ENCODE measurements around the gene NR3C1. TPM values are rescaled to one million over a fixed set of nuclear protein-coding genes. Genes with fewer than 3 reads are reported as not detected.

The NR3C1 gene
- total and polyA plus RNA-seq, 9 donors: 39.8 to 73.7 (median 58.8) TPM

DNA sequence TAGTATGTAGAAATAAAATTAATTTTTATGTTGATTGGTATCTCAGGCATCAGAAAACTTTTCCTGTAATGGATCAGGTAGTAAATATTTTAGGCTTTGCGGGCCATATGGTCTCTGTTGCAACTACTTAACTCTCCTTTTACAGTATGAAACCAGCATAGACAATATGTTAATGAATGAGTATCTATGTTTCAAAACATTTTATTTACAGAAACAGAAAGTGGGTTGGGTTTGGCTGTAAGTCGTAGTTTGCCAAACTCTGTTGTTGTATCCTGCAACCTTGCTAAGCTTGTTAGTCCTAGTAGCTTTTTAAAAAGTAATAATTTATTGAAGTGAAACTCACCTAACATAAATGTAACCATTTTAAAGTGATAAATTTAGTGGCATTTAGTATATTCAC is 132.1 kb downstream of the NR3C1 start:
- Histone ChIP-seq H3K9me3 (replicated peaks; ENCODE audit: control insufficient read depth, low read depth, low read length) (peaks cover 15% of the 10 kb centered on the region), H3K27me3 (ENCODE audit: control insufficient read depth, insufficient read depth, low read length) (no peaks in the 10 kb centered on the region), H3K27ac (ENCODE audit: low read length) (no peak overlapping the region), H3K4me3 (ENCODE audit: low read length) (no peak overlapping the region), H3K4me1 (ENCODE audit: control insufficient read depth, insufficient read depth, low read length) (no peaks in the 10 kb centered on the region), H3K36me3 (ENCODE audit: control insufficient read depth, insufficient read depth, low read length) (no peaks in the 10 kb centered on the region)
- DNase-seq: no peak
- WGBS (ENCODE audit: insufficient coverage): no CpG with 5 or more reads among the region's 2 CpGs

DNA sequence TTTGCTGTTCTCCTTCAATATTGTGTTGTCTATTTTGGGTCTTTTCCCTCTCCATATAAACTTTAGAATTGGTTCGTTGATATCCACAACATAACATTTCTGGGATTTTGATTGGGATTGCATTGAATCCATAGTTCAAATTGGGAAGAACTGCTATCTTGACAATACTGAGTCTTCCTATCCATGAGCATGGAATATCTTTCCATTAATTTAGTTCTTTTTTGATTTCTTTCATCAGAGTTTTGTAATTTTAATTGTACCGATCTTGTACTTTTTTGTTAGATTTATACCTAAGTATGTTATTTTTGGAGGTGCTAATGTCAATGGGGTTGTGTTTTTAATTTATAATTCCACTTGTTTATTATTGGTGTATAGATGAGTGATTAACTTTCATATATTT is 135.1 kb downstream of the NR3C1 start:
- Histone ChIP-seq H3K4me3 (ENCODE audit: low read length) (no peak overlapping the region), H3K36me3 (ENCODE audit: control insufficient read depth, insufficient read depth, low read length) (no peaks in the 10 kb centered on the region), H3K4me1 (ENCODE audit: control insufficient read depth, insufficient read depth, low read length) (no peaks in the 10 kb centered on the region), H3K27me3 (ENCODE audit: control insufficient read depth, insufficient read depth, low read length) (no peaks in the 10 kb centered on the region), H3K27ac (ENCODE audit: low read length) (no peak overlapping the region), H3K9me3 (replicated peaks; ENCODE audit: control insufficient read depth, low read depth, low read length) (peaks cover 15% of the 10 kb centered on the region)
- WGBS (ENCODE audit: insufficient coverage): no CpG with 5 or more reads among the region's 2 CpGs
- DNase-seq: no peak

DNA sequence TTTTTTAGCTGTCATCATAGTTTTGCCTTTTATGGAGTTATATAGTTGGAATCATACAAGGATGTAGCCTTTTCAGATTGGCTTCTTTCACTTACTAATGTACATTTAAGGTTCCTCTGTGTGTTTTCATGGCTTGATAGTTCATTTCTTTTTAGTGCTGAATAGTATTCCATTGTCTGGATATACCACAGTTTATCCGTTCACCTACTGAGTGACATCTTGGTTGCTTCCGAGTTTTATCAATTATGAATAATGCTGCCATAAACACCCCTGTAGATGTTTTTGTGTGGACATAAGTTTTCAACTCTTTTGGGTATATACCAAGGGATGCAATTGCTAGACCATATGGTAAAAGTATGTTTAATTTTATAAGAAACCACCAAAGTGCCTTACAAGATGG is 136.3 kb downstream of the NR3C1 start:
- Histone ChIP-seq H3K4me3 (ENCODE audit: low read length) (no peak overlapping the region), H3K9me3 (replicated peaks; ENCODE audit: control insufficient read depth, low read depth, low read length) (peaks cover 15% of the 10 kb centered on the region), H3K4me1 (ENCODE audit: control insufficient read depth, insufficient read depth, low read length) (no peaks in the 10 kb centered on the region), H3K27ac (ENCODE audit: low read length) (no peak overlapping the region), H3K36me3 (ENCODE audit: control insufficient read depth, insufficient read depth, low read length) (no peaks in the 10 kb centered on the region), H3K27me3 (ENCODE audit: control insufficient read depth, insufficient read depth, low read length) (no peaks in the 10 kb centered on the region)
- no CpG with 5 or more reads among the region's 2 CpGs for WGBS (ENCODE audit: insufficient coverage)
- no peak for DNase-seq

DNA sequence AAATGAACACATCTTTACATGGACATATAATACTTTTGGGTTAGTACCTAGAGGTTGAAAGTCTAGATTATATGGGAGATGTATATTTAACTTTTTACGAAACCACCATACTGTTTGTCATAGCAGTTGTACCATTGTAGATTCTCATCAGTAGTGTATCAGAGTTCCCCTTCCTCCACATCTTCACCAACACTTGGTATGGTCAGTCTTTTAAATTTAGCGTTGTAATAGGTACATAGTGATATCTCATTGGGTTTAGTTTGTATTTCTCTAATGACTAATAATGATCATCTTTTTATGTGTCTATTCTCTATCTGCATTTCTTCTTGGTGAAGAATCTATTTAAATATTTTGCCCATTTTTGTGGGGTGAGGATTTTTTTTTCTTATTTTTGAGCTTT is 137.5 kb downstream of the NR3C1 start:
- no peak for DNase-seq
- no CpG with 5 or more reads among the region's 2 CpGs for WGBS (ENCODE audit: insufficient coverage)
- no peak overlapping the region for H3K4me3 ChIP-seq (ENCODE audit: low read length)
- no peaks in the 10 kb centered on the region for H3K4me1 ChIP-seq (ENCODE audit: control insufficient read depth, insufficient read depth, low read length)
- no peaks in the 10 kb centered on the region for H3K27me3 ChIP-seq (ENCODE audit: control insufficient read depth, insufficient read depth, low read length)
- peaks cover 15% of the 10 kb centered on the region for H3K9me3 ChIP-seq (replicated peaks; ENCODE audit: control insufficient read depth, low read depth, low read length)
- no peak overlapping the region for H3K27ac ChIP-seq (ENCODE audit: low read length)
- no peaks in the 10 kb centered on the region for H3K36me3 ChIP-seq (ENCODE audit: control insufficient read depth, insufficient read depth, low read length)

DNA sequence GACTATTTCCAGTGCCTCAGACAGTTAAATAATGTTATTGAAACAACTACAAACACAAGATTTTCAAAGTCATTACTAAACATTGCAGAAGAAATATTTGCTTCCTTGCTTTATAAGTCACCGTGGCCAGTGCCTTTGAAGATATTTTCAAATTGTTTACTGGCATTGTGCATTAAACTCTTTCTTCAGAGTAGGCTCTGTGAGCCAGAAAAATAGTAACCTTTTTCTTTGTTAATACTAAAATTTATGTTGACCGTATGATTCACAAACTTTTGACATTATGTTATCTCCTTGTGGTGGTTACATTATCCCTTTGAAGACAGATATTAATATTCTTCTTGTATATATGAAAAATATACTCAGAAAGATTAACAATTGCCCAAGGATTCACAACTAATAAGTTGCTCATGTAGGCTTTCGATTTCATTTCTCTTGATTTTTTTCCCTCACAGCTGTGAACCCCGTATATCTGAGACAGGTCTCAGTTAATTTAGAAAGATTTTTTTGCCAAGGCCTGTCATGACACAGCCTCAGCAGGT is 140.1 kb downstream of the NR3C1 start:
- Histone ChIP-seq H3K36me3 (ENCODE audit: control insufficient read depth, insufficient read depth, low read length) (no peaks in the 10 kb centered on the region), H3K4me1 (ENCODE audit: control insufficient read depth, insufficient read depth, low read length) (no peaks in the 10 kb centered on the region), H3K27me3 (ENCODE audit: control insufficient read depth, insufficient read depth, low read length) (no peaks in the 10 kb centered on the region), H3K27ac (ENCODE audit: low read length) (no peak overlapping the region), H3K4me3 (ENCODE audit: low read length) (no peak overlapping the region), H3K9me3 (replicated peaks; ENCODE audit: control insufficient read depth, low read depth, low read length) (peaks cover 10% of the 10 kb centered on the region)
- no peak for DNase-seq
- WGBS (ENCODE audit: insufficient coverage): no CpG with 5 or more reads among the region's 4 CpGs

DNA sequence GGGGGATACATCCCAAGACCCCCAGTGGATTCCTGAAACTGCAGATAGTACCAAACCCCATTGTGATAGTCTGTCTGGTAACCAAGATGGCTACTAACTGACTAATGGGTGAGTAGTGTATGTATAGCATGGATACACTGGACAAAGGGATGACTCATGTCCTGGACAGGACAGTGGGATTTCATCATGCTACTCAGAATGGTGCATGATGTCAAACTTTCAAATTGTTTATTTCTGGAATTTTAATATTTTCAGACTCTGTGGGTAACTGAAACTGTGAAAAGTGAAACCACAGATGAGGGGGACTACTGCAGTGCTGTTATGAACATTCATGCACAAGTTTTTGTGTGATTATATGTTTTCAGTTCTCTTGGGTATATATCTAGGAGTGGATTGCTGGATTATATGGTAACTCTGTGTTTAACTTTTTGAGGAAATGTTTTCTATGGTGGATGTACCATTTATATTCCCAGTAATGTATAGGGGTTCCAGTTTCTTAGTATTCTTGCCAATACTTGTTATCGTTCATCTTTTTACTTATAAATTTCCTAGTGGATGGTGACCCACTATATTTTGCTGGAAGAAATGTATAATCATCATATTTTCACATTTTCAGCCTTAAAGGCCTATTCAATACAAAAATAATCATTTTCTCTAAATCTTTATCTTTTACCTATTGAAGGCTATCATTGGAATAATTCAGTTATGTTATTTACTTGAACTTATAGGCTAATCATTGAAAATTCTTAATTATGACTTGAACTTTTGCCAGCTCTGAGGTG is 140.9 kb downstream of the NR3C1 start:
- peaks cover 8% of the 10 kb centered on the region for H3K9me3 ChIP-seq (replicated peaks; ENCODE audit: control insufficient read depth, low read depth, low read length)

DNA sequence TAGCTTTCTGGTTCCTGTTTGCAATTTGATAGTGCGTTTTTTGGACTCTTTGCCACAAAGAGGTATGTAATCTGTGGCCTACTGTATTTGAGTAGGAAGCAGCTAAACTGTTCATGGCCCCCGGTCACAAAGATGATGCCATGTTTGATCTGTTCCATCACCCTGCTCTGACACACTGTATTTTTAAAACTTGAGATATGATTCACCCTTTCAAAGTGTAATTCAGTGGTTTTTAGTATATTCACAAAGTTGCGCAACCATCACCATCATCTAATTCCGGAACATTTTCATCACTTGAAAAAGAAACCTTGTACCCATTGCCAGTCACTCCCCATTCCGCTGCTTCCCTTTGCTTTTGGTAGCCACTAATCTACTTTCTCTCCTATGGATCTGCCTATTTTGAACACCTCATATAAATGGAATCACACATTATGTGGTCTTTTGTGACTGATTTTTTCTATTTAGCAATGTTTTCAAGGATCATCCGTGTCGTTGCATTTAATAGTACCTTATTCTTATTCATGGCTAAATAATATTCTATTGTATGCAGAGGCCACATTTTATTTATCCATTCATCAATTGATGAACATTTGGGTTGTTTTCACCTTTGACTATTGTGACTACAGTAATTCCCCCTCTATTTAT is 141.6 kb downstream of the NR3C1 start:
- no peaks in the 10 kb centered on the region for H3K27me3 ChIP-seq (ENCODE audit: control insufficient read depth, insufficient read depth, low read length)
- H3K4me1 ChIP-seq (ENCODE audit: control insufficient read depth, insufficient read depth, low read length): no peaks in the 10 kb centered on the region
- no peak overlapping the region for H3K4me3 ChIP-seq (ENCODE audit: low read length)
- H3K27ac ChIP-seq (ENCODE audit: low read length): no peak overlapping the region
- H3K9me3 ChIP-seq (replicated peaks; ENCODE audit: control insufficient read depth, low read depth, low read length): peaks cover 2% of the 10 kb centered on the region
- DNase-seq: no peak
- no peaks in the 10 kb centered on the region for H3K36me3 ChIP-seq (ENCODE audit: control insufficient read depth, insufficient read depth, low read length)
- 80% methylated on average over 1 of the region's 7 CpGs for WGBS (ENCODE audit: insufficient coverage)

More for the DNA sequence above, 140.9 kb downstream of the NR3C1 start:
- no peak overlapping the region for H3K27ac ChIP-seq (ENCODE audit: low read length)
- H3K4me1 ChIP-seq (ENCODE audit: control insufficient read depth, insufficient read depth, low read length): no peaks in the 10 kb centered on the region
- DNase-seq: no peak
- no peak overlapping the region for H3K4me3 ChIP-seq (ENCODE audit: low read length)
- no peaks in the 10 kb centered on the region for H3K27me3 ChIP-seq (ENCODE audit: control insufficient read depth, insufficient read depth, low read length)
- no peaks in the 10 kb centered on the region for H3K36me3 ChIP-seq (ENCODE audit: control insufficient read depth, insufficient read depth, low read length)
- no CpG with 5 or more reads among the region's 1 CpG for WGBS (ENCODE audit: insufficient coverage)

DNA sequence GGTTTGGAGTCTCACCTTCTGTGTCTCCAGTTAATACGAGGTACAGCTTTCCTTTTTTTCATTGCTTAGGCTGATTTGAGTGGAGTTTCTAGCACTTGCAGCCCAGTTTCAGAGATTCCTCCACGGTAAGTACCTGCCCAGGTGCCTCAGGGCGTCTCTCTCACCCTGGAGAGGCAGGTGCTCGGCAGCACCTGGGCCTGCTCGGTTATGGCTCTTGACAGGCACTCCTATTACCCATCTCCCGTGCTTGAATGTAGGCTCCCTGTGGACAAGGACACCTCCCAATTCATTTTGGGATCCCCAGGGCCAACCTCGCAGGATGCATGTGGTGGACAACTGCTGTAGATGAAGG is 144.3 kb downstream of the NR3C1 start:
- no peak overlapping the region for H3K27ac ChIP-seq (ENCODE audit: low read length)
- 89% methylated on average over 1 of the region's 7 CpGs for WGBS (ENCODE audit: insufficient coverage)
- H3K4me3 ChIP-seq (ENCODE audit: low read length): no peak overlapping the region
- no peaks in the 10 kb centered on the region for H3K36me3 ChIP-seq (ENCODE audit: control insufficient read depth, insufficient read depth, low read length)
- no peaks in the 10 kb centered on the region for H3K9me3 ChIP-seq (replicated peaks; ENCODE audit: control insufficient read depth, low read depth, low read length)
- H3K4me1 ChIP-seq (ENCODE audit: control insufficient read depth, insufficient read depth, low read length): no peaks in the 10 kb centered on the region
- DNase-seq: no peak
- H3K27me3 ChIP-seq (ENCODE audit: control insufficient read depth, insufficient read depth, low read length): no peaks in the 10 kb centered on the region

DNA sequence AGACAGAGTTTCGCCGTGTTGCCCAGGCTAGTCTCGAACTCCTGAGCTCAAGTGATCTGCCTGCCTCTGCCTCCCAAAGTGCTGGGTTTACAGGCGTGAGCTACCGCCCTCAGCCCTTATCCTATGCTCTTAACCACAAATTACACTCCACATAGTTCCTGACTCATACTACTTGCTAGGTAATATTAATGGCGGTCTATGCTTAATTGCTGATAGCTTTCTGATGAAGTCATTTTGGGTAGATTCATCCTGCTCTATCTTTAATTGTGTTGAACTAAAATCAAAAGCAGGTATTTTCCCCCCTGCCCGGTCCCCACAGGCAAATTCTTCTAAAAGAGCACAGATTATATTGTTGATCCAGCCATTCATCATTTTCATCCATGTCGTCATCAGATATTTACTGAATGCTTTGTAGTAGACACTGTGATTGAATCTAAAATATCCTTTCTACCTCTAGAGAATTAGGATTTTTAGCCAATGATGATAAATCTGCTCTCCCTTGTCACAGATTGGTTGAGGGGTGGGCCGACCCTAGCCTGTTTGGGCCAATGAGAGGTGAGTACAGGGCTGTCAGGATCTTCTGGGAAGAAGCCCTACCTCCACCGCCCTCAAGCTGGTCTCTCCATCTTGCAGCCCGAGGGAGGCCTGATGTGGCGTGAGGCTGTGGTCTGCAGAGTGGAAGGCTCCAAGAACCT is 144.8 kb downstream of the NR3C1 start:
- no peaks in the 10 kb centered on the region for H3K36me3 ChIP-seq (ENCODE audit: control insufficient read depth, insufficient read depth, low read length)
- H3K9me3 ChIP-seq (replicated peaks; ENCODE audit: control insufficient read depth, low read depth, low read length): no peaks in the 10 kb centered on the region
- no peak for DNase-seq
- H3K4me1 ChIP-seq (ENCODE audit: control insufficient read depth, insufficient read depth, low read length): no peaks in the 10 kb centered on the region
- no peak overlapping the region for H3K27ac ChIP-seq (ENCODE audit: low read length)
- H3K4me3 ChIP-seq (ENCODE audit: low read length): no peak overlapping the region
- 100% methylated on average over 3 of the region's 12 CpGs for WGBS (ENCODE audit: insufficient coverage)
- no peaks in the 10 kb centered on the region for H3K27me3 ChIP-seq (ENCODE audit: control insufficient read depth, insufficient read depth, low read length)

DNA sequence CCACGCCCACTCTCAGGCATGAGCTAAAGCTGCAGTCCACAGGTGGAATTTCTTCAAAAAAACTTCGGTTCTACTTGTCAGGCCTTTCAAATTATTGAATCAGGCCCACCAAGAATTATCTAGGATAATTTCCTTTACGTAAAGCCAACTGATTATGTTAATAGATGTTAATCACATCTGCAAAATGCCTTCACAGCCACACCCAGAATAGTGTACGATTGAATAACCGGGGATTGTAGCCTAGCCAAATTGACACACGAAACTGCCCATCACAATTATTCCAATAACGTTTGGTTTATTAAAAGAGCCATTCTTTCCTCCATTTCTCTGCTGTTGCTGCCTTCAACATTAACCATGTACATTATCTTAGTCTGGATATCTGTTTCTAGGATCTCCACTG is 148.7 kb downstream of the NR3C1 start:
- no peak for DNase-seq
- WGBS (ENCODE audit: insufficient coverage): 87% methylated on average over 5 of the region's 7 CpGs
- no peaks in the 10 kb centered on the region for H3K4me1 ChIP-seq (ENCODE audit: control insufficient read depth, insufficient read depth, low read length)
- no peaks in the 10 kb centered on the region for H3K27me3 ChIP-seq (ENCODE audit: control insufficient read depth, insufficient read depth, low read length)
- H3K27ac ChIP-seq (ENCODE audit: low read length): no peak overlapping the region
- H3K9me3 ChIP-seq (replicated peaks; ENCODE audit: control insufficient read depth, low read depth, low read length): no peaks in the 10 kb centered on the region
- no peak overlapping the region for H3K4me3 ChIP-seq (ENCODE audit: low read length)
- H3K36me3 ChIP-seq (ENCODE audit: control insufficient read depth, insufficient read depth, low read length): no peaks in the 10 kb centered on the region
